Measurements from ENCODE around the gene CCKAR. TPM values are rescaled to one million over a fixed set of nuclear protein-coding genes. Genes with fewer than 3 reads are reported as not detected.

CCKAR gene
- total RNA-seq, 2 experiments from 2014 or later: not detected

GRCh38 chr4:26520728-26521450 is 30.6 kb upstream of the CCKAR start:
- Histone ChIP-seq H3K4me3 (ENCODE audit: low read depth, low read length, poor library complexity, severe bottlenecking) (no peak overlapping the region), H3K9me3 (ENCODE audit: low read length) (no peaks in the 10 kb centered on the region), H3K4me2 (ENCODE audit: low read length) (no peak overlapping the region), H3K9me2 (ENCODE audit: insufficient read depth, low read length) (no peaks in the 10 kb centered on the region), H3K4me1 (ENCODE audit: insufficient read depth, low read length, poor library complexity, severe bottlenecking) (no peaks in the 10 kb centered on the region), H4K20me1 (ENCODE audit: insufficient read depth, low read length) (no peaks in the 10 kb centered on the region), H3K27ac (ENCODE audit: low read depth, low read length, poor library complexity, severe bottlenecking) (no peak overlapping the region), H3K36me3 (ENCODE audit: insufficient read depth, low read length) (no peaks in the 10 kb centered on the region), H3K79me2 (ENCODE audit: insufficient read depth, low read depth, low read length) (no peaks in the 10 kb centered on the region), H2AFZ (ENCODE audit: low read length) (no peak overlapping the region)
- ChIA-PET POLR2A (no interaction called here), CTCF (ENCODE audit: unreplicated experiment) (no interaction called here)
- intact Hi-C loops (cut with micrococcal nuclease; ENCODE audit: unreplicated experiment): no loop called here
- BruUV-seq (replicated peaks): no TSS peak
- TF ChIP-seq EZH2phosphoT487 (IDR thresholded peaks at IDR 0.05; ENCODE audit: borderline replicate concordance, low read depth, low read length): no peak
- TF ChIP-seq, protein P1, sequence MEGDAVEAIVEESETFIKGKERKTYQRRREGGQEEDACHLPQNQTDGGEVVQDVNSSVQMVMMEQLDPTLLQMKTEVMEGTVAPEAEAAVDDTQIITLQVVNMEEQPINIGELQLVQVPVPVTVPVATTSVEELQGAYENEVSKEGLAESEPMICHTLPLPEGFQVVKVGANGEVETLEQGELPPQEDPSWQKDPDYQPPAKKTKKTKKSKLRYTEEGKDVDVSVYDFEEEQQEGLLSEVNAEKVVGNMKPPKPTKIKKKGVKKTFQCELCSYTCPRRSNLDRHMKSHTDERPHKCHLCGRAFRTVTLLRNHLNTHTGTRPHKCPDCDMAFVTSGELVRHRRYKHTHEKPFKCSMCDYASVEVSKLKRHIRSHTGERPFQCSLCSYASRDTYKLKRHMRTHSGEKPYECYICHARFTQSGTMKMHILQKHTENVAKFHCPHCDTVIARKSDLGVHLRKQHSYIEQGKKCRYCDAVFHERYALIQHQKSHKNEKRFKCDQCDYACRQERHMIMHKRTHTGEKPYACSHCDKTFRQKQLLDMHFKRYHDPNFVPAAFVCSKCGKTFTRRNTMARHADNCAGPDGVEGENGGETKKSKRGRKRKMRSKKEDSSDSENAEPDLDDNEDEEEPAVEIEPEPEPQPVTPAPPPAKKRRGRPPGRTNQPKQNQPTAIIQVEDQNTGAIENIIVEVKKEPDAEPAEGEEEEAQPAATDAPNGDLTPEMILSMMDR (conservative IDR thresholded peaks at IDR 0.05; ENCODE audit: low read length): no peak
- DNase-seq (ENCODE audit: low spot score): no peak

DNA sequence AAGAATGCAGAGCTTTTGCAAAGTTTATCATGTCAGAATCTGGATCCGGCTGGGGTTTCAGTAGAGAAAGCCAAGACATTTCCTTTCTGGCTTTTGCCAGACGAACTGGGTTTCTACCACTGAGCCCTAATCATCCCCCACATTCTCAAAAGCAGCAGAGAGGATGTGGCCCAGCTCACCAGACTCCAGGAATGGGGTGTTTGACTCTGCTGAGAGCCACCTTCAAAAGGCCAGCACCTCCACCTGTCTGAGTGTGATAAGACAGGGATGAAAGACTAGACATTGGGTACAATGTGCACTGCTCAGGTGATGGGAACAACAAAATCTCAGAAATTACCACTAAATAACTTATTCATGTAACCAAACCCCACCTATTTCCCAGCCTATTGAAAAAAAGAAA is 25.7 kb upstream of the CCKAR start:
- Histone ChIP-seq H3K36me3 (ENCODE audit: insufficient read depth, low read length) (no peaks in the 10 kb centered on the region), H3K9me2 (ENCODE audit: insufficient read depth, low read length) (no peaks in the 10 kb centered on the region), H3K27ac (ENCODE audit: low read depth, low read length, poor library complexity, severe bottlenecking) (no peak overlapping the region), H2AFZ (ENCODE audit: low read length) (no peak overlapping the region), H4K20me1 (ENCODE audit: insufficient read depth, low read length) (no peaks in the 10 kb centered on the region), H3K4me3 (ENCODE audit: low read depth, low read length, poor library complexity, severe bottlenecking) (no peak overlapping the region), H3K4me1 (ENCODE audit: insufficient read depth, low read length, poor library complexity, severe bottlenecking) (no peaks in the 10 kb centered on the region), H3K79me2 (ENCODE audit: insufficient read depth, low read depth, low read length) (no peaks in the 10 kb centered on the region), H3K9me3 (ENCODE audit: low read length) (no peaks in the 10 kb centered on the region), H3K4me2 (ENCODE audit: low read length) (no peak overlapping the region)
- intact Hi-C loops (cut with micrococcal nuclease; ENCODE audit: unreplicated experiment): no loop called here
- DNase-seq (ENCODE audit: low spot score): no peak
- ChIA-PET POLR2A (no interaction called here), CTCF (ENCODE audit: unreplicated experiment) (no interaction called here)
- BruUV-seq (replicated peaks): no TSS peak
- no peak for TF ChIP-seq EZH2phosphoT487 (IDR thresholded peaks at IDR 0.05; ENCODE audit: borderline replicate concordance, low read depth, low read length)
- TF ChIP-seq, protein P1 (conservative IDR thresholded peaks at IDR 0.05; ENCODE audit: low read length): no peak

- CTCF ChIA-PET (ENCODE audit: unreplicated experiment): no interaction called here
- no peaks in the 10 kb centered on the region for H3K79me2 ChIP-seq (ENCODE audit: insufficient read depth, low read depth, low read length)
Measured at GRCh38 chr4:26510334-26510964, 20.2 kb upstream of the CCKAR start.

More at GRCh38 chr4:26510334-26510964, 20.2 kb upstream of the CCKAR start:
- intact Hi-C loops (cut with micrococcal nuclease; ENCODE audit: unreplicated experiment): no loop called here
- Histone ChIP-seq H3K36me3 (ENCODE audit: insufficient read depth, low read length) (no peaks in the 10 kb centered on the region), H4K20me1 (ENCODE audit: insufficient read depth, low read length) (no peaks in the 10 kb centered on the region), H3K4me1 (ENCODE audit: insufficient read depth, low read length, poor library complexity, severe bottlenecking) (no peaks in the 10 kb centered on the region), H2AFZ (ENCODE audit: low read length) (no peak overlapping the region), H3K9me2 (ENCODE audit: insufficient read depth, low read length) (no peaks in the 10 kb centered on the region), H3K4me2 (ENCODE audit: low read length) (no peak overlapping the region), H3K9me3 (ENCODE audit: low read length) (no peaks in the 10 kb centered on the region), H3K27ac (ENCODE audit: low read depth, low read length, poor library complexity, severe bottlenecking) (no peak overlapping the region), H3K4me3 (ENCODE audit: low read depth, low read length, poor library complexity, severe bottlenecking) (no peak overlapping the region)
- POLR2A ChIA-PET: interaction anchor here (0.7 kb wide), 1 partner anchor 979 kb away, joined by 7 read pairs; no protein-coding TSS in a partner anchor
- TF ChIP-seq EZH2phosphoT487 (IDR thresholded peaks at IDR 0.05; ENCODE audit: borderline replicate concordance, low read depth, low read length): no peak
- TF ChIP-seq, protein P1 (conservative IDR thresholded peaks at IDR 0.05; ENCODE audit: low read length): no peak
- BruUV-seq (replicated peaks): no TSS peak
- no peak for DNase-seq (ENCODE audit: low spot score)

All from OCI-LY7 (cell line).